SK-N-SH (cell line): ENCODE data around the gene SNAP29.
A peak's percentile ranks its signal among the peaks of the same experiment; 100 is the strongest.

Source experiments
- CTCF ChIP-seq: fragments of 200-600 bp; sonication (generic); IDR thresholded peaks from 2 replicates; pipeline ENCODE4 v1.6.1; 2017; ENCODE audit warnings: antibody characterized with exemption, mild to moderate bottlenecking, moderate library complexity
- EP300 ChIP-seq, 2 experiments: IDR thresholded peaks; 2 replicates each; pipeline versions ENCODE4 v1.4.0 to v1.6.1; 2012; ENCODE audit warnings: borderline replicate concordance in 1 of 2, low read depth in 1 of 2, low read length in 1 of 2
- GABPA ChIP-seq: IDR thresholded peaks from 2 replicates; pipeline ENCODE4 v1.4.0; 2012; ENCODE audit warnings: low read depth, mild to moderate bottlenecking
- MAX ChIP-seq: IDR thresholded peaks from 2 replicates; pipeline ENCODE4 v1.4.0; 2012; ENCODE audit warnings: low read depth
- MXI1 ChIP-seq: IDR thresholded peaks from 2 replicates; pipeline ENCODE4 v1.6.1; 2012; ENCODE audit warnings: mild to moderate bottlenecking, low read depth, low read length, improper control_type of control experiment
- POLR2AphosphoS5 ChIP-seq: IDR thresholded peaks from 2 replicates; pipeline ENCODE4 v1.6.1; 2012; ENCODE audit warnings: low read depth, low read length
- REST ChIP-seq: IDR thresholded peaks from 2 replicates; pipeline ENCODE4 v1.6.1; 2012; ENCODE audit warnings: mild to moderate bottlenecking, low read depth, low read length, moderate library complexity
- SIN3A ChIP-seq: IDR thresholded peaks from 2 replicates; pipeline ENCODE4 v1.6.1; 2012; ENCODE audit warnings: low read depth, mild to moderate bottlenecking, low read length, moderate library complexity, borderline replicate concordance
- TAF1 ChIP-seq: IDR thresholded peaks from 2 replicates; pipeline ENCODE4 v1.6.1; 2012; ENCODE audit warnings: low read depth, mild to moderate bottlenecking, low read length, moderate library complexity, borderline replicate concordance
- TEAD4 ChIP-seq: IDR thresholded peaks from 2 replicates; pipeline ENCODE4 v1.4.0; 2012; ENCODE audit warnings: mild to moderate bottlenecking, borderline replicate concordance; ENCODE audit not compliant: insufficient read depth

GRCh38 chr22:20885557-20886323, 26.9 kb downstream of the SNAP29 start:
- TF ChIP-seq POLR2AphosphoS5 (no peak), TEAD4 (no peak), SIN3A (0 out of 2 replicates have a peak, but pooled peaks have one; percentile 13), CTCF (peak; percentile 91), EP300 (IDR thresholded peaks at IDR 0.05; ENCODE audit: borderline replicate concordance in 1 of 2, low read depth in 1 of 2, low read length in 1 of 2) (peak in 1 of 2 experiments; percentile 68; a peak in 1 of 4 replicates), MXI1 (peak; percentile 45; the same call in 1 of the 2 replicates), MAX (no peak), GABPA (no peak), REST (no peak), TAF1 (no peak)
